HG03066 (cell line): ENCODE data around the gene UNC5C.

Experiments used
- ATAC-seq: cut with Tn5 transposase; IDR thresholded peaks from one replicate; pipeline ENCODE4 v1.9.1; 2021; ENCODE audit warnings: low read depth; ENCODE audit not compliant: unreplicated experiment

UNC5C gene

DNA sequence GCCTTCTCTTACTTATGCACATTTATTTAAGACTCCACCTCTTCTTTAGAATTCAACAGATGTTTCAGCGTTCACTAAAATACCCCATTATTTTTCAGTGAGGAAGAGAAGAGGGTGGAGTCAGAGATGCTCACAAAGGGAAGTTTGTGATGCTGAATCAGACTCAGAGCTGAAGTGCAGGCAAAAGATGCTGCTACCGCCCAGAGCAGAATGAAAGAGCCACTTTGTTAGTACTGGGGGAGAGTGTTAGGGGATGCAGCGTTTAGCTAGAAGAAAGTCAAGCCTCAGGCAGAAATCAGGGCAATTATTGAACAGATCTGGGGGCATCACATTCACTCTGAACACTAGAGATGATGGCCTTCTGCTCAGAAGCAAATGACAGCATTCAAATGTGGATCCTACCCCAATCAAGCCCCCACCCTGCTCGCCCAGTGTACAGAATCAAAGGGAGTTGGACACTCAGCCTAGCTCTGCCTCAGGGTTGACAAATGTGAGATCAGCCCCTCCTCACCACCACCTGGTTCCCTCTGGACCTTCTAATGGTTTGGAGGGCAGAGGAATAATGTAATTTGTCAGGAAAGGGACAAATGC lies 138.3 kb downstream of the UNC5C start:
- ATAC-seq = no peak

DNA sequence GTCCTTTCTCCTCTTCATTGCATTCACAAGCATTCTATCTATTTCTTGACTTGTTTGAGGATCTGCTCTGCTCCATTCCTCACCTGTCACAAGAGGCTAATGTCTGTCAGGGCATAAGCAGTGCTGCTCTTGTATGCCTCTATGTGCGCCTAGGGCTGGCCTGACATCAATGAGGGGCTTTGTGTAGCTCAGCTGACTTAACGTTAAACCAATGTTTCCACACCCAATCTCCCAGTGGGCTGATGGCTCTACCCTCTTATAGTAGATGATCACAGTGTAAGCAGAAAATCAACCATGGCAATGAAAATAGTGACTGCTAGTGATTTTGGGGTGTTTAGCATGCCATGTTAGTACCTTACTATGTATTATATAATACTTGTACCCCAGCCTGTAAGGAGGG lies 139.0 kb downstream of the UNC5C start:
- no peak for ATAC-seq

DNA sequence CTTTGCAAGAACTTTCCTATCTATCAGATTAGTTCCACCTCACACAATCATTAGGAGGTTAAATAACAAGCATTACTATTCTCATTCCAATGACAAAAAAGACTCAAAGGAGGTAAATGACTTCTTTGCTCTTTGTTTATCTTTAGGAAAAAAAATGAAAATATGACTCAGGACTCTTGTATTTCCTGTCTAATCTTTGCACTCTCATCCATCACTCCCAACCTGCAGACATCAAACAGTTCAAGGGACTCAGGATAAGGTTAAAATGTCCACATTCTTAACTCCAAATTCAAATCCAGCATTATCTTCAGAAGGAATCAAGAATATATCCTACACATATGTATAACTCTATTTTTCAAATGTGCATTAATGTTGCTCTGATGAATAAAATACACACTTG lies 139.6 kb downstream of the UNC5C start:
- no peak for ATAC-seq

DNA sequence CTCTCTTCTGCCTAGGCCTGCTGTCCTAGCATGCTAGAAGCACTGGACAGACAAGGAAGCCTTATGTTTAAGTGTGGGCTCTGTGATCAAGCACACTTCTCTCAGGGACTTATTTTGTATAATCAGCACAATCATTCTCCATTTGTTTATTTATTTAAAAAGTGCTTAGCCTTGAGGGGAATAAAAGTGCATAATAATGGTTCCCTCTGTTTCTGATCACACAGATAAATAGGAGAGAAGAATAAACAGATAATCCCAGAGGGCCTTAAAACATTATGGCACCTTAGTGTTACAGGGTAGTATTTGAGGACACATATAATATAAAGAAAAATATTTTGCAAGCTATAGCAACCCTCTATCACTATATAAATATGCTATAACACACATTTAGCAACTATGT lies 146.5 kb downstream of the UNC5C start:
- ATAC-seq = no peak

DNA sequence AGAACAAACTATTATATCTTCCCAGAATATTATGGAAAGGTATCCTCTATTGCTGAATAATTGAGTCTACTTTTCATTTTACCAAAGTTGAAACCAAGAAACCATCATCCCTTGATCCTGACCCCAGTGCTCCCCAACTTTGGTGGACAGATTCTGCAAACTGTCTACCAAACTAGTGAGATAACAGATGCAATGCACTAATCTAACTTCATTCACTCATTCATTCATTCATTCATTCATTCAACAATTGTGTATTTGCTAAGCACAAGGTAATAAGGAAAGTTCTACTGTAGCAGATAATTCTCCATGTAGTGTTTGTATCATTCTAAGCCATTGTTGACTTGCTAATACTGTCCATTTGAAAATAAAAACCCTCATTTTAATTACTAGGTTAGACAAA lies 150.6 kb downstream of the UNC5C start:
- ATAC-seq = no peak

DNA sequence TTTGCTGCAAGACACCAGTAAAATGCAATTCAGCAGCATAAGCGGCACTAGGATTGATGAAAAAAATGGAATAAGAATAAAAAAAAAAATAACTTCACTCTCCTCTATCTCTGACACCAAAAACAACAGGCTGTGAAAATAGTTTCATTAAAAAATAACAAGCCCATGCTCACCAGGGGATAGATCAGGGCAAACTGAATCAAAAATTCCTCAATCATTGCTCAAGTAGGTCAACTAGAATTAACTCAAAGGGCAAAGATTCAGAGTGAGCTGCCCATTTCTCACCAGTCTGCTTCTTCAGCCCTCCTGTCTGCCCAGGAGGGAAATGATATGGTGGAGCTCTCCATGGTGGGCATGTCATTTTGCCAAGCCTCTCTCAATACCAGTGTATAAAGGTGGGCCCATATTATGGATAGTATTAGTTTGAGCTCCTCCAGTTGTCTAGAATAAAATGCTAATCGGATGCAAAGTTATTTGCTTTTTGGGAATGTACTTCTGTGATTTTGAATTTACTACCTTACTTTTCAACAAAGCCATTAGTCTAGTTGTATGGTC lies 153.9 kb downstream of the UNC5C start:
- ATAC-seq = no peak

DNA sequence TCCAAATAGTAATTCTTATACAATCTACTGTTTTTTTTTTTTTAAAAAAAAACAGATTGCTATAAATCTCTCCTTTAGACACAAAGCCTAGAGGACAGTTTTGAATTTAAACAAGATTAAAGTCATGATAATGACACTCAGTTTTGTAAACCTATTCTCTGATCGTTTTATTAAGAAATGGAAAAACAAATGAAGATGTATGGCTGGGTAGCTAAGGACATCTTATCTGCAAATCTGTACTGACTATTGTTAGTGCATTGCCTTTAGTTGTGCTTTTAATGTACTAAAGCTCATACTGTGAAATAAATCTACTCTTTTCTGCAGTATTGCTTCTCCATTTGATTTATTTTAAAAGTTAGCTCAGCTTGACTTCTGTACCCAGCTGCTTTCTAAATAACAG lies 155.0 kb downstream of the UNC5C start:
- no peak for ATAC-seq

DNA sequence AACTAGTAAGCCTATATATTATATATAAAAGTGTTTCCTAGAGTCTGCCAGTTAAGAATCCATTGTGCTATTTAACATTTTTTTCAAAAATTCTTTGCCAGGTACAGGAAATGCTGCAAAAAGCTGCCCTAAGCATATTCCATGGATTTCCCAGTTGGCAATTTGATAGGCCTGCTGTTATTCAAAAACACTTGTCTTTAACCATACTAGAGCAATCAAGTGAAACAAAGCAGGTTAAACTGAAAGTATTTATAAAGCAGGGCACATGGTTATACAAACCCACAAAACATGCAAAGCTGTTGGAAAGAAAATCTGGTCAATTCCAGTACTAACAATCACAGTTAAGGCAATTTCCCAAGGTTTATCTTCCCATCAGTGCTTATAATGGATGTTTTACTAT lies 159.9 kb downstream of the UNC5C start:
- no peak for ATAC-seq

DNA sequence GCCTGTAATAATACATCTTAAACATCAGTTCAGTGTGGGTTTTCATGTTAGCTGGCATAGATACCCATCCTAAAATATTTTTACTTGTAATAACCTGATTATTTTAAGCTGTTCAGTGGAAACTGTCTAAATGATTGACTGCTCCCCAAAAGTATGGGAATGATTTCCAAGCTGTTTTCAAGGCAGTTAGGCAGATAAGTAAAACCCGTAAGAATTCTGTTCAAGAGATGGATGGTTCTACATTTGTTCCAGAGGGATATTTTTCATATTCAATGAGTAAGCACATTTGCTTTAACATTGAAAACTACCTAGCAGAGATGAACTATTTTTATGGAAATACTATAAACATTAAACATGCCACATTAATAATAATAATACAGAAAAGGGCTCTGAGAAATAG lies 161.1 kb downstream of the UNC5C start:
- ATAC-seq = no peak

DNA sequence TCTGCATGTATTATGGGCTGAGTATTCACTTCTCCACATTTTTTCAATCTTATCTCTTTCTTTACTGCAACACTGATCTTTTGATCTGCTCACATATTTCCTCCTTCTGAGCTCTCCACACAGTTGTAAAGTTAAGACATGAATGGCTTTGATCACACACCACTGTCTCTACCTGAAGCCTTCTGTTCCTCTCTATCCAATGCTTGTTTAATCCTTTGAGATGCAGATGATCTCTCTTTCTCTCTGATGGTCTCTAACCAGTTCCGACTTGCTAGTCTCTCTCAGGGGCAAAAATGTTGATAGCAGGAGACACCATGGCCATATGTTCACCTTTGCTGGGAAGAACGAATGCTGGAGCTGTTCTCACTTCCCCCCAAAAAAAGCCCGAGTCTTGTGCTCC lies 162.4 kb downstream of the UNC5C start:
- ATAC-seq = no peak

DNA sequence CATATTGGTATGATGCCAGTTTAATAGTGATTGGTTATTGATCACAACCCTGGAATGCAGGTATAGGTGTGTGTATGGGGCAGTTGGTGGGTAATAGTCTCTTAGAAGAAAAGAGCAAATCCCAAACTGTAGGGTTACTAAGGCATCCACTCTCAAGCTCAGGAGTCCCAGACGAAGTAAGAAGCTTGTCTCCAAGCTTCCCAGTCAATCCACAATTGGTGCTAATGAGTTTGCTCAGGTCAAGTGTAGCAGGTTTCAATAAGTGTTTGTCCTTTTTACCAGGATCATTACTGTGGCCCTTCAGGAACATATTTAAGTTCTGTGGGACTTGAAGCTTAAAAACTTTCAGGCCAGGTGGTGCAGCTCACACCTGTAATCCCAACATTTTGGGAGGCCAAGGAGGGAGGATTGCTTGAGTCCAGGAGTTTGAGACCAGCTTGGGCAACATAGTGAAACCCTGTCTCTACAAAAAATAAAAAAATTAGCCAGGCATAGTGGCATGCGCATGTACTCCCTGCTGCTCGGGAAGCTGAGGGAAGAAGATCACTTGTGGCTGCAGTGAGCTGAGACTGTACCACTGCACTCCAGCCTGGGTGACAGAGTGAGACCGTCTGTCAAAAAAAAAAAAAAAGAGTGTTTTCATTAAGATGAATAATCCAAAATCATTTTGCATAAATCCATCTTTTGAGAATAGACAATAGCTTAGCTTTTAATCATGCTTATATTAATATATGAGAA lies 166.8 kb downstream of the UNC5C start:
- ATAC-seq = no peak

DNA sequence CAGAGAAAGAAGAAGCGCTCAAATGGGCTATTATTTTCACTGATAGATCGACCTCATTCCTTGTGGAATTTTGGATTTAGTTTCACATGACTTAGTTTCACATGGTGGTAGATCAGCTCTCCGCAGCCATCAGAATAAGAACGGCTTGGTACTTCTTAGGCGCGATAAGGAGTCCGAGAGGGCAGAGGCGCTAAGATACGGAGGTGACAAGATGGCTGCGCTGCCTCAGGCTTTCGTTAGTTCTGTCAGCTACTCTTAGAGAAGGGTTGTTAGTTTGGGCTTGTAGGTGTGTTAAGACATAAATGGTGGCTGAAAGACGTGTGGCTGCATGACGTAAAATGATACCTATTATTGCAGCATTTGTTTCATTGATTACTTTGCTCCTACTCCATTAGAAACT lies 169.1 kb downstream of the UNC5C start:
- ATAC-seq = no peak

DNA sequence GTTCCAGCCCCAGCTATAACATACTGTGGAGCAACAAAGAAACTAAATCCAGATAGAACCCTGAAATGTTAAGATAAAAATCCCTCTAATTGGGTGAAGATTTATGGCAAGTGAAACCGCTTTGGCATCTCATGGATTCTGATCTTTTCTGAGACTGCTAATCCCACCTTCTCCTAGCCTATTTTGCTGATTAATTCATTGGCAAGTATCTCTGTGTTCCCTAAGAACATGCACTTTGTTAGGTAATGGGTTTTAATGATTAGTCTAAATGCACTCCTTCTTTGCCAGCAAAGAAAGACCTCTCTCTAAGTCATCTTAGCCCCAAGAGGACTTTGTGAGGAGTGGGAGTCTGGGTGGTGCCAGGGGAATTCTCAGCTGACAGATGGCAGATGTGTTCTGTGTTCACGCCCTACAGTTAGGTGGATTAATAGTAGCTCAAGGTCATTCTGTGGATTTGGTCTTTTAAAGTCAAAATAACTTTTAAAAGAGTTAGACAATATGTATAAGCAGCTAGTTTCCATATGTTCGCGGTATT lies 171.3 kb downstream of the UNC5C start:
- ATAC-seq = no peak

DNA sequence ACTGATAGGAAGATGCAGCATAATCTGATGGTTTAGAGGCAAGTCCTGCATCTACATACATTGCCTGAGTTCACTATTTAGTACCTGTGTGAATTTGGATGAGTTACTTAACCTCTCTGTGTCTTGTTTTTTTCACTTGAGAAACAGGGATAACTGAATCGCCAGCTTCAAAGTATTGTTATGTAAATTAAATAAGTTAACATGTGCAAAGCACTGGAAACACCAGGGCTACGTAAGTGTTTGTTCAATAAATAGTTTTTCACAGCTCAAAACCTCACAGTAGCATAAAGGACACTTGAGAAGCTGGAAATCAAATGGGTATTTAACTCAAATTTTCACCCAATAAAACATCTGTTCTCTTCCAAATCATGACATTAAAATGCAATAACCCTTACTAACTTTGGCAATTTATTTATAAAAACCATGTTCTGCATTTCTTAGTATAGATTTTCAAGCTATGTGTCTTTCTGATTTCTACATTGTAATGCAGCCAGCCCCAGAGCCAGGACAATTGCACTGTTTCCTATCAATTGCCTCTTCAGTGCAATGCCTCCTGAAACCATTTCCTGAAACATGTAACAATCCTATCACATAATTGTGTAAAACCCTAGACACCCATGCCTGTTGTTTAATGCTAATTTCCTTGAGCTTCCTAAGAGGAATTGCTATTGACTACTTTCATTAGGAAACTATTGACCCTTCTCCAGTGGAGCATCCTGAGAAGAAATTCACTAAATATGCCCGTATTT lies 177.1 kb downstream of the UNC5C start:
- no peak for ATAC-seq

DNA sequence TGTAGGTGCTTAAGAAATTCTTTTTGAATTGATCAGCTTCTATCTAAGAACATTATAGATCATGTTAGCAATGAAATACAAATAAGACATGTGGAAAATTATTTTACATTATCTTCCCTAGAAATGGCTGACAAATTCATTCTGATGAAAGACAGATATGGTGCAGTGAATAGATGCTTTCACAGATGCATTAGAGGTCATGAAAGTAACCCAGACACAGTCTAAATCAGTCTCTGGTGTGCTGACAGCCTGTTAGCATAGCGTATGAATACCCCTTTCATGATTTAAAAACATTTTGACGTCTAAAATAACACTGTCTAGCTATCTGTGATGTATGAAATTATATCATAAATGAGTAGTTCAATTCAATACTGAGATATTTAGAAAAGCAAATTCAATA lies 180.9 kb downstream of the UNC5C start:
- ATAC-seq = no peak

DNA sequence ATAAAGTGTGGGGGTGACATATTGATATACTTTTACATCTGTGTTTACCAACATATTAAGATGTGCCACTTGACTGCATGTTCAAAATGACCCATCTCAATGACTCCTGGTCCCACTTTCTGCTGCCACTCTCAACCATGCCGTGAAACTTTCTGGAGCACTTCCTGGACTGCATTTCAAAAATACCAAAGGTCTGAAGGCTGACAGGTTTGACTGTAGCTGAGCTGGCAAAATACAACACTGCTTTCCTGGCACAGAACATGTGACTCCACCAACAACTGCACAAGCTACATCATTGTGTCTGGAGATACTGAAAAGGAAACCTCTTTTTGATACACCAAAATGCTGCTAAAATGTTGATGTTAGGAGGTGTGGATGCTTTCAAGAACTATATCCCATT lies 184.8 kb downstream of the UNC5C start:
- no peak for ATAC-seq

DNA sequence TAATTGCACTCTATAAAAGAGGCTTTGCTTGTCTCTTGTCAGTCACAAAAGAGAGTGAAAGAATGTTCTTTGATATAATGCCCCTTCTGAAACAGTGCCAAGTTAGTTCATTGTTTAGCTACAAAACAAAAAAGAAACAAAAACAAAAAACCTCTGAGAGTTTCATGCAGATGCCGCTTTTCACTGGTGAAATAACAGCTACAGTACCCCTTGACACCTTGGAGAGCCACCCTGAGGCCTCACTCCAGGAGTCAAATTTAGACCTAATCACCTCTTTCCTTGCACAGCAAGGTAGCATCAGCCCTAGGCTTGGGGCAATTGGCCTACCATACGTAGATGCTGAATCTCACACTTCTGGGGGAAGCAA lies 185.2 kb downstream of the UNC5C start:
- ATAC-seq = no peak

DNA sequence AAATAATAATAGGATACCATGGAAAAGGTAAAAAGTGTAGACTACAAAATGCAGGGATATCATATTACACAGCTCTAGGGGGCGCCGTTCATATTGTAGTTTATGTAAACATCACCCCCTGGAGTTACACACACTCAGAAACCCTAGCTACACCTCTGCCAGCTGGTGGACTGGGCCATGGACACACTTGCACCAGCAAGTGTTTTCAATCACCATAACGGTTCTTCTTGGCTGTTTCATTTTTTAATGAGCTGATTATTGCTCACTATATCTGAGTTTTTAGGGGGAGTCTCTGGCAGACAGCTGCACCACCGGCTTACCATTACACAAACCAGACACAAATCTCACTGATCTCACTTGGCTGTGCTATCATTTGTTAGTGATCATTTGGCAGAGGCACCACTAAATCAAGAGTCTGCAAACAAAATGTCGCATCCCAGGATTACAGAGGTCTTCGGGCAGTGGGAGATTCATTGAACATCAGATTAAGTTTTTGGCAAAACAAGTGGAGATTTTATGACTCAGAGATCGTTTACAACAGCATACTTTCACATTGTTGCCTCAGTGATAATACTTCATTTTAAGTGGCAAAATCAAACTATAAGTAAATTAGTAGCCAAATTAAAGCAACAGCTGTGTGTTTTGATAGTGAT lies 185.7 kb downstream of the UNC5C start:
- no peak for ATAC-seq

DNA sequence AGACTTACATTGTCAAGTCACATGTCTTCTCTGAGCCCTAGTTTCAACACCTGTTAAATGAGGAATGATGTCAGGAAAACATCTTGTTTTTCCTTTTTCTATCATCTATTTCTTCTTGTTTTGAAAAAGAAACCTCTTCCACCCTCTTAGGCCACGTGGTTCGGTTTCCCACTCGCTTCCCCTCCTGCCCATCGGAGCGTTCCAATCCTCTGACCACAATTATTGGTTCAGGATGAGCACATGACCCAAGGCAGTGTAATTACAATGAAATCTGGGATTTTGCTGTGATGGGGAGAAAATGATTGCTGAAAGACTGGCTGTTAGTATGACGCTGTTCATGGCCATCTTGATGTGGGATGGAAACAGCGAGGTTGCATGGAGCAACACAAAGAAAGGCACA lies 186.7 kb downstream of the UNC5C start:
- ATAC-seq = no peak

DNA sequence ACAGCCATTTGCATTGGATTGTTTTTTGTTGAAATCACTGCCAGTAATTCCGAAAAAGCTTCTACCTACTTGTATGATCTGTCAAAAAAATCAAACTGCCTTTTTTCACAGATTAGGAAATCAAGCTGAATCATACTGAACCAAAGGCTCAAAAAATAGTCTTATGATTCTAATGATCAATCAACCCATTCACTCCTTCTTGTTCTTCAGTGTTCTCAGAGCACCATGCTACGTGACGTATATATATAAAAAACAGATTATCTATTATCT lies 187.1 kb downstream of the UNC5C start:
- ATAC-seq = no peak
